GM23338 (cell line): ENCODE data around the gene EML1. TPM values are rescaled to one million over a fixed set of nuclear protein-coding genes. Genes with fewer than 3 reads are reported as not detected.

ENCODE experiments used
- ATAC-seq: fragments of 200-7000 bp; cut with Tn5 transposase; 3 replicates; pipeline ENCODE4 v1.9.1; 2020
- DNase-seq: peaks from one replicate; pipeline ENCODE4 v3.0.0-alpha.2; 2015; ENCODE audit warnings: low spot score
- H2AFZ ChIP-seq: fragments of 200-600 bp; sonication (generic); 2 replicates; pipeline ENCODE4 v1.8.0; 2016; ENCODE audit warnings: antibody characterized with exemption, mild to moderate bottlenecking, moderate library complexity
- H3F3A ChIP-seq: fragments of 200-600 bp; sonication (generic); replicated peaks from 2 replicates; pipeline ENCODE4 v1.8.0; 2017; ENCODE audit warnings: antibody characterized with exemption, mixed run types, low read depth
- H3K27ac ChIP-seq: fragments of 200-600 bp; sonication (generic); 2 replicates; pipeline ENCODE4 v1.6.1; 2016; ENCODE audit warnings: low read depth
- H3K27me3 ChIP-seq: fragments of 200-600 bp; sonication (generic); 2 replicates; pipeline ENCODE4 v1.8.0; 2016; ENCODE audit warnings: mild to moderate bottlenecking, mixed run types, moderate library complexity; ENCODE audit not compliant: insufficient read depth
- H3K36me3 ChIP-seq: fragments of 200-600 bp; sonication (generic); 2 replicates; pipeline ENCODE4 v1.8.0; 2016; ENCODE audit warnings: mild to moderate bottlenecking; ENCODE audit not compliant: insufficient read depth
- H3K4me1 ChIP-seq: fragments of 200-600 bp; sonication (generic); 2 replicates; pipeline ENCODE4 v1.8.0; 2016; ENCODE audit warnings: mild to moderate bottlenecking, moderate library complexity; ENCODE audit not compliant: insufficient read depth
- H3K4me2 ChIP-seq: fragments of 200-600 bp; sonication (generic); 2 replicates; pipeline ENCODE4 v1.7.1; 2017; ENCODE audit warnings: mixed run types
- H3K4me3 ChIP-seq: fragments of 200-600 bp; sonication (generic); 2 replicates; pipeline ENCODE4 v1.6.1; 2016; ENCODE audit warnings: mixed run types
- H3K79me2 ChIP-seq: fragments of 200-600 bp; sonication (generic); replicated peaks from 2 replicates; pipeline ENCODE4 v1.8.0; 2017; ENCODE audit warnings: mild to moderate bottlenecking; ENCODE audit not compliant: insufficient read depth
- H3K9me2 ChIP-seq: fragments of 200-600 bp; sonication (generic); 2 replicates; pipeline ENCODE4 v1.8.0; 2017; ENCODE audit not compliant: insufficient read depth
- H4K20me1 ChIP-seq: fragments of 200-600 bp; sonication (generic); replicated peaks from 2 replicates; pipeline ENCODE4 v1.8.0; 2017; ENCODE audit warnings: mild to moderate bottlenecking; ENCODE audit not compliant: insufficient read depth
- H3K27ac Mint-ChIP-seq: 2 replicates; pipeline ENCODE4 v1.8.0; 2020; ENCODE audit warnings: inconsistent platforms, mild to moderate bottlenecking, moderate library complexity, mixed read lengths
- H3K27me3 Mint-ChIP-seq: 3 replicates; pipeline ENCODE4 v1.8.0; 2022; ENCODE audit warnings: low read depth, mild to moderate bottlenecking, moderate library complexity, mixed read lengths, inconsistent platforms; ENCODE audit not compliant: insufficient read depth, poor library complexity
- H3K36me3 Mint-ChIP-seq: 3 replicates; pipeline ENCODE4 v1.8.0; 2021; ENCODE audit warnings: low read depth, mild to moderate bottlenecking, inconsistent platforms, moderate library complexity, mixed read lengths
- H3K4me1 Mint-ChIP-seq: 3 replicates; pipeline ENCODE4 v1.8.0; 2020; ENCODE audit warnings: mild to moderate bottlenecking, inconsistent platforms, mixed read lengths
- H3K4me3 Mint-ChIP-seq: 3 replicates; pipeline ENCODE4 v1.8.0; 2021; ENCODE audit warnings: moderate library complexity, mild to moderate bottlenecking, inconsistent platforms, mixed read lengths
- H3K9me3 Mint-ChIP-seq: 3 replicates; pipeline ENCODE4 v1.8.0; 2020; ENCODE audit warnings: moderate library complexity, mild to moderate bottlenecking, inconsistent platforms, mixed read lengths
- CREB1 ChIP-seq: fragments of 250-450 bp; sonication (Bioruptor Pico); IDR thresholded peaks from 2 replicates; pipeline ENCODE4 v1.5.0; 2020; ENCODE audit warnings: low read depth, mild to moderate bottlenecking, moderate library complexity
- CTCF ChIP-seq, 2 experiments: fragments of 200-600 bp in 1 of 2; sonication (generic) in 1 of 2; conservative IDR thresholded peaks; 2 replicates each; pipeline versions ENCODE4 v1.5.1 to v1.6.1; 2016 to 2017; ENCODE audit warnings: antibody characterized with exemption in 2 of 2, low read depth in 2 of 2, mild to moderate bottlenecking in 2 of 2, moderate library complexity in 1 of 2
- ETS1 ChIP-seq: IDR thresholded peaks from 2 replicates; pipeline ENCODE4 v1.6.1; 2016; ENCODE audit warnings: antibody characterized with exemption
- EZH2 ChIP-seq: fragments of 200-600 bp; sonication (generic); IDR thresholded peaks from one replicate; pipeline ENCODE4 v1.8.0; 2017; ENCODE audit warnings: antibody characterized with exemption, mild to moderate bottlenecking, low read depth; ENCODE audit not compliant: unreplicated experiment
- EZH2phosphoT487 ChIP-seq: fragments of 200-600 bp; sonication (generic); IDR thresholded peaks from one replicate; pipeline ENCODE4 v1.8.1; 2018; ENCODE audit warnings: antibody characterized with exemption; ENCODE audit not compliant: unreplicated experiment
- JUNB ChIP-seq: IDR thresholded peaks from one replicate; pipeline ENCODE4 v1.6.1; 2016; ENCODE audit warnings: antibody characterized with exemption; ENCODE audit not compliant: unreplicated experiment
- NANOG ChIP-seq: IDR thresholded peaks from 2 replicates; pipeline ENCODE4 v1.6.1; 2016; ENCODE audit warnings: antibody characterized with exemption, borderline replicate concordance
- STAT1 ChIP-seq: IDR thresholded peaks from one replicate; pipeline ENCODE4 v1.6.1; 2016; ENCODE audit warnings: antibody characterized with exemption; ENCODE audit not compliant: unreplicated experiment
- ZNF114 ChIP-seq: fragments of 250-450 bp; sonication (Bioruptor Pico); IDR thresholded peaks from 2 replicates; pipeline ENCODE4 v1.5.0; 2020; ENCODE audit warnings: mild to moderate bottlenecking, moderate library complexity
- ZNF331 ChIP-seq: fragments of 250-450 bp; sonication (Bioruptor Pico); IDR thresholded peaks from 2 replicates; pipeline ENCODE4 v1.5.0; 2020; ENCODE audit warnings: low read depth, mild to moderate bottlenecking, moderate library complexity
- ZNF462 ChIP-seq: fragments of 250-450 bp; sonication (Bioruptor Pico); IDR thresholded peaks from 2 replicates; pipeline ENCODE4 v1.5.0; 2020; ENCODE audit warnings: mild to moderate bottlenecking, moderate library complexity
- polyA plus RNA-seq: library from polyadenylated mRNA; unstranded; fragments of >200 nt; fragmentation: Nextera tagmentation; extraction: Ambion mirVana; gene quantifications from 2 replicates; pipeline ENCODE4 v1.2.1, GENCODE V29; 2016
- total RNA-seq: library from RNA; depleted of rRNA; stranded (reverse); fragments of >200 nt; shearing (Covaris generic); gene quantifications from 2 replicates; pipeline ENCODE4 v1.2.3, GENCODE V29; 2014

Gene EML1
- total and polyA plus RNA-seq, 2 experiments from 2014 or later: 7.0 to 18.1 TPM

- Histone ChIP-seq H4K20me1 (no peaks in the 10 kb centered on the region; the same call in 1 of the 2 replicates), H3K79me2 (peaks cover 7% of the 10 kb centered on the region; the same call in 1 of the 2 replicates)
- no peak for ATAC-seq
Measured at GRCh38 chr14:99812096-99812750, 19.0 kb downstream of the EML1 start.

More at GRCh38 chr14:99812096-99812750, 19.0 kb downstream of the EML1 start:
- no peaks in the 10 kb centered on the region for H3K4me1 ChIP-seq
- no peak overlapping the region for H3K4me2 ChIP-seq
- TF ChIP-seq ZNF114 (CRISPR knock-in tag): no peak
- no peak for TF ChIP-seq CTCF (conservative IDR thresholded peaks at IDR 0.05; ENCODE audit: low read depth in 2 of 2)
- TF ChIP-seq JUNB: no peak
- TF ChIP-seq ZNF462: no peak
- no peak for TF ChIP-seq EZH2phosphoT487
- no peak for TF ChIP-seq CREB1 (CRISPR knock-in tag)
- no peak for TF ChIP-seq EZH2
- TF ChIP-seq ETS1: no peak
- TF ChIP-seq STAT1: no peak
- no peak for TF ChIP-seq ZNF331 (CRISPR knock-in tag)
- no peak for TF ChIP-seq NANOG
- H3K36me3 ChIP-seq: no peaks in the 10 kb centered on the region
- Mint-ChIP-seq H3K4me1 (peaks cover 2% of the 10 kb centered on the region; the same call in 2 of the 3 replicates), H3K36me3 (no peaks in the 10 kb centered on the region), H3K4me3 (no peak overlapping the region), H3K27me3 (peaks cover 6% of the 10 kb centered on the region), H3K9me3 (no peaks in the 10 kb centered on the region), H3K27ac (no peak overlapping the region)
- no peak overlapping the region for H2AFZ ChIP-seq
- H3F3A ChIP-seq: no peaks in the 10 kb centered on the region
- no peak overlapping the region for H3K4me3 ChIP-seq
- no peak for DNase-seq
- H3K27ac ChIP-seq: no peak overlapping the region
- no peaks in the 10 kb centered on the region for H3K9me2 ChIP-seq
- no peaks in the 10 kb centered on the region for H3K27me3 ChIP-seq
